ENCODE data around the gene HLA-G.

- TF ChIP-seq CTCF (conservative IDR thresholded peaks at IDR 0.05; ENCODE audit: low read length) (no peak), EZH2phosphoT487 (IDR thresholded peaks at IDR 0.05; ENCODE audit: borderline replicate concordance, low read depth, low read length) (no peak)
These were observed 31.6 kb upstream of the HLA-G start for GRCh38 chr6:29796026-29796425.
